Measurements from ENCODE around the gene MRPL14.

GRCh38 chr6:44109212-44109611 lies 18.0 kb downstream of the MRPL14 start:
- no peak for TF ChIP-seq CTCF (conservative IDR thresholded peaks at IDR 0.05; ENCODE audit: low read depth in 2 of 2)
- TF ChIP-seq REST (IDR thresholded peaks at IDR 0.05; ENCODE audit: unreplicated experiment), result no peak
- TF ChIP-seq ETS1 (IDR thresholded peaks at IDR 0.05), result no peak
- no peak for TF ChIP-seq POLR2AphosphoS5 (IDR thresholded peaks at IDR 0.05; ENCODE audit: low read depth)
- TF ChIP-seq JUNB (IDR thresholded peaks at IDR 0.05; ENCODE audit: unreplicated experiment), result no peak
- no peak for TF ChIP-seq EZH2phosphoT487 (IDR thresholded peaks at IDR 0.05; ENCODE audit: unreplicated experiment)
- TF ChIP-seq EZH2 (IDR thresholded peaks at IDR 0.05; ENCODE audit: low read depth, unreplicated experiment), result no peak
- no peak for TF ChIP-seq ZNF331 (CRISPR knock-in tag; IDR thresholded peaks at IDR 0.05; ENCODE audit: low read depth)

All from GM23338 (cell line).